ENCODE data around the gene OSBPL2. TPM values are rescaled to one million over a fixed set of nuclear protein-coding genes. Genes with fewer than 3 reads are reported as not detected.

Gene OSBPL2
- total RNA-seq, 1 donor from 2014 or later, result 51.3 TPM

DNA sequence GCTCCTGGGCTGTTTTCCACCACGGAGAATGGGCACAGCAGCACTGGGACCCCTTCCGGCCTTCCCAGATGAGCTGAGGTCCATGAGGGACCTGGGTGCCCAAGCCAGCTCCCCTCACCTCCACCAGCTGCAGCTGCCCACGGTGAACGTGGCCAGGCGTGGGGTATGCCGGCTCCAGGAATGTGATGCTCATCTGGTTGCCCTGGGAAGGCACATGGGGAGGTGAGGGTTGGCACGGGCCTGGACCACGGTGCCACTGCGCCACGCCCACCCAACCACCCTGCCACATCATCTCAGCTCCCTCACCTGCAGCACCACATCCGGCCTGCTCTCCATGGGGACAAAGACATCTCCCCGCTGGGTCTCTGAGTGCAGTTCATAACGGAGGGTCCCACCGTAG lies 88.2 kb downstream of the OSBPL2 start:
- Histone ChIP-seq H3K27me3 (no peaks in the 10 kb centered on the region), H3K4me1 (no peaks in the 10 kb centered on the region), H3K9me3 (no peaks in the 10 kb centered on the region), H3K4me3 (no peak overlapping the region), H3K27ac (no peak overlapping the region), H3K36me3 (peaks cover 0 to 42% of the 10 kb centered on the region in 2 donors)
- TF ChIP-seq POLR2A (IDR thresholded peaks at IDR 0.05) (no peak), CTCF (IDR thresholded peaks at IDR 0.05) (no peak), POLR2AphosphoS5 (IDR thresholded peaks at IDR 0.05; ENCODE audit: insufficient read depth in 1 of 2, low read depth in 1 of 2) (no peak)
- intact Hi-C loops (cut with DNase I), result no loop called here
- no peak for DNase-seq (ENCODE audit: extremely low spot score in 2 of 2)

DNA sequence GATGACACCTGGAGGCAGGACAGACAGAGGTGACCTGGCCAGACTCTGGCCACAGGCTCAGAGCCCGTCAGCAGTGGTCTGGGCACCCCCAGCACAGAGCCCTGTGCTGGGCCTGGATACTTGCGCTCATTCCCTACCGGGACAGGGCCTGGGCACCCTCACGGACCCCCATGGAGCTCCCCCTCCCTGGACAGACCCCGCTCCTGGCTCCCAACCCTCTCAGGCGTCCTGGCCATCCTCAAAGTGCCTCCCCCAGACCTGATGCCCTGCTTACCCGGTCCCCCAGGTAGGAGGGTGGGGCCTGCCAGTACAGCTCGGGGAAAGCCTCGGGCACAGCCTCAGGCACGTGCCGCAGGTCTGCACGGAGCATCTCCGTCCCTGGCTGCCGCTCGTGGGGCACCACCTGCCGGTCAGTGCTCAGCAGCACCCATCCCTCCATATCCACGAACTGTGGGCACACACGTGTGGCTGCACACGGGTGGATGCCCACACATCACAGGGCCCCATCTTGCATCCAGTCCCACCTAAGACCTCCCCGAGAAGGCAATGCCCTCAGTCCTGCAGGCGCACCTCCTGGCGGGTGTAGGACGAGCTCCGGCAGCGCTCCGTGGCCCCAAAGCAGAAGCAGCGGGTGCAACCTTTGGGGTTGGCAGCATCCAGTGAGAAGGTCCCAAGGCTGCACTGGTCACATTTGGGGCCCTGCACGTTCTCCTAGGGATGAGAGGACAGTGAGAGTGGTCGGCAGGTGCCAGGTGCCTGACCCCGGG lies 88.8 kb downstream of the OSBPL2 start:
- Histone ChIP-seq H3K4me1 (no peaks in the 10 kb centered on the region), H3K27ac (no peak overlapping the region), H3K4me3 (no peak overlapping the region), H3K9me3 (no peaks in the 10 kb centered on the region), H3K27me3 (no peaks in the 10 kb centered on the region), H3K36me3 (peaks cover 0 to 48% of the 10 kb centered on the region in 2 donors)
- DNase-seq (ENCODE audit: extremely low spot score in 2 of 2), result no peak
- TF ChIP-seq CTCF (IDR thresholded peaks at IDR 0.05), result no peak
- TF ChIP-seq POLR2A (IDR thresholded peaks at IDR 0.05), result no peak
- TF ChIP-seq POLR2AphosphoS5 (IDR thresholded peaks at IDR 0.05; ENCODE audit: insufficient read depth in 1 of 2, low read depth in 1 of 2), result no peak
- intact Hi-C loops (cut with DNase I), result no loop called here

GRCh38 chr20:62327726-62328495 lies 89.6 kb downstream of the OSBPL2 start:
- Histone ChIP-seq H3K4me1 (no peaks in the 10 kb centered on the region), H3K4me3 (no peak overlapping the region), H3K36me3 (peaks cover 0 to 56% of the 10 kb centered on the region in 2 donors), H3K27me3 (no peaks in the 10 kb centered on the region), H3K27ac (no peak overlapping the region), H3K9me3 (no peaks in the 10 kb centered on the region)
- TF ChIP-seq POLR2A (IDR thresholded peaks at IDR 0.05) (no peak), CTCF (IDR thresholded peaks at IDR 0.05) (no peak), POLR2AphosphoS5 (IDR thresholded peaks at IDR 0.05; ENCODE audit: insufficient read depth in 1 of 2, low read depth in 1 of 2) (no peak)
- DNase-seq (ENCODE audit: extremely low spot score in 2 of 2), result no peak
- intact Hi-C loops (cut with DNase I), result no loop called here

- TF ChIP-seq POLR2A (IDR thresholded peaks at IDR 0.05), result no peak
- no peak for TF ChIP-seq CTCF (IDR thresholded peaks at IDR 0.05)
- no peak for TF ChIP-seq POLR2AphosphoS5 (IDR thresholded peaks at IDR 0.05; ENCODE audit: insufficient read depth in 1 of 2, low read depth in 1 of 2)
- H3K27me3 ChIP-seq, result no peaks in the 10 kb centered on the region
- no peak overlapping the region for H3K4me3 ChIP-seq
- no peaks in the 10 kb centered on the region for H3K9me3 ChIP-seq
- peaks cover 0 to 62% of the 10 kb centered on the region in 2 donors for H3K36me3 ChIP-seq
- intact Hi-C loops (cut with DNase I), result no loop called here
- no peak overlapping the region for H3K27ac ChIP-seq
- no peak for DNase-seq (ENCODE audit: extremely low spot score in 2 of 2)
- H3K4me1 ChIP-seq, result no peaks in the 10 kb centered on the region
Observed at GRCh38 chr20:62328684-62329388, 90.5 kb downstream of the OSBPL2 start.

Measured in vagina (tissue), 2 donors.